Measurements from ENCODE around the gene ZFP57. TPM values are rescaled to one million over a fixed set of nuclear protein-coding genes. Genes with fewer than 3 reads are reported as not detected.

The ZFP57 gene
- total and polyA plus RNA-seq, 4 donors, result 0.01 to 2.4 (median 1.1) TPM

DNA sequence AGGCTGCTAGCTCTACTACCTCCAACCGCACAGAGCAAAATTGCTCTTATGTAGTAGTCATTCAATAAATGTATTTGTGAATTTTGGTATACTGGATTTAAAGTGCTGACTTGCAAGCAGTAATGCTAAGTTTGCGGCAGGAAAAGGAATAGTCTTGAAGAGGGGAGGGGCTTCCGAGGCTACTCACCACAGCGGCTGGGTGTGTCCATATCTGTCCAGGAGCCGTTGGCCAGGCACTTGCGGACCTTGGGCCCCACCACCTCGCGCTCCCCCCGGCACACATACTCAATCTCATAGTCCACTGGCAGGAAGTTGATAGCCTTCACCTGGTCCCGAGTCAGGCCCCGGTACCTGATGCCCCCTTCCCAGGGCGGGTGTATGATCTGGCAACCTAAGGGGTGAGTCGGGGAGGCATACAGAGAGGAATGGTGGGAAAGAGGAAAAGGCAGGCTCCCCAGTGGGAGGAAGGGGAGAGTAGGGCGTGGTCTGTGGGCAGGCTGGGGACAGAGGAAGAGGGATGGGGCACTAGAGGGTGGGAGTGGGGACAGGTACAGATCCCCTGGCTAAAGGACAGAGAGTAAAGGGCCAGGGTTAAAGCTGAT lies 49.6 kb downstream of the ZFP57 start:
- ATAC-seq (ENCODE audit: insufficient read depth, low FRiP score), result no peak
- Histone ChIP-seq H3K27me3 (ENCODE audit: control insufficient read depth in 3 of 3, insufficient read depth in 3 of 3, low read length in 2 of 3) (no peaks in the 10 kb centered on the region), H3K4me1 (ENCODE audit: control insufficient read depth in 5 of 5, insufficient read depth in 5 of 5, low read length in 5 of 5) (peaks cover 0 to 24% (median 15%) of the 10 kb centered on the region in 5 donors), H3K4me3 (no peak overlapping the region), H3K9me3 (ENCODE audit: control insufficient read depth in 4 of 4, insufficient read depth in 3 of 4, low read length in 3 of 4) (no peaks in the 10 kb centered on the region), H3K36me3 (ENCODE audit: control insufficient read depth in 4 of 4, insufficient read depth in 4 of 4, low read length in 4 of 4) (no peaks in the 10 kb centered on the region), H3K27ac (ENCODE audit: low read depth in 1 of 2, low read length in 1 of 2) (no peak overlapping the region), H3K9ac (ENCODE audit: insufficient read depth in 1 of 2, low read length in 2 of 2) (no peak overlapping the region)
- DNase-seq, result no peak
- WGBS, 2 donors, result 74 to 76% methylated on average over 14 of the region's 14 CpGs
- TF ChIP-seq, protein P1, sequence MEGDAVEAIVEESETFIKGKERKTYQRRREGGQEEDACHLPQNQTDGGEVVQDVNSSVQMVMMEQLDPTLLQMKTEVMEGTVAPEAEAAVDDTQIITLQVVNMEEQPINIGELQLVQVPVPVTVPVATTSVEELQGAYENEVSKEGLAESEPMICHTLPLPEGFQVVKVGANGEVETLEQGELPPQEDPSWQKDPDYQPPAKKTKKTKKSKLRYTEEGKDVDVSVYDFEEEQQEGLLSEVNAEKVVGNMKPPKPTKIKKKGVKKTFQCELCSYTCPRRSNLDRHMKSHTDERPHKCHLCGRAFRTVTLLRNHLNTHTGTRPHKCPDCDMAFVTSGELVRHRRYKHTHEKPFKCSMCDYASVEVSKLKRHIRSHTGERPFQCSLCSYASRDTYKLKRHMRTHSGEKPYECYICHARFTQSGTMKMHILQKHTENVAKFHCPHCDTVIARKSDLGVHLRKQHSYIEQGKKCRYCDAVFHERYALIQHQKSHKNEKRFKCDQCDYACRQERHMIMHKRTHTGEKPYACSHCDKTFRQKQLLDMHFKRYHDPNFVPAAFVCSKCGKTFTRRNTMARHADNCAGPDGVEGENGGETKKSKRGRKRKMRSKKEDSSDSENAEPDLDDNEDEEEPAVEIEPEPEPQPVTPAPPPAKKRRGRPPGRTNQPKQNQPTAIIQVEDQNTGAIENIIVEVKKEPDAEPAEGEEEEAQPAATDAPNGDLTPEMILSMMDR (IDR thresholded peaks at IDR 0.05; ENCODE audit: control extremely low read depth, extremely low read depth), result no peak

DNA sequence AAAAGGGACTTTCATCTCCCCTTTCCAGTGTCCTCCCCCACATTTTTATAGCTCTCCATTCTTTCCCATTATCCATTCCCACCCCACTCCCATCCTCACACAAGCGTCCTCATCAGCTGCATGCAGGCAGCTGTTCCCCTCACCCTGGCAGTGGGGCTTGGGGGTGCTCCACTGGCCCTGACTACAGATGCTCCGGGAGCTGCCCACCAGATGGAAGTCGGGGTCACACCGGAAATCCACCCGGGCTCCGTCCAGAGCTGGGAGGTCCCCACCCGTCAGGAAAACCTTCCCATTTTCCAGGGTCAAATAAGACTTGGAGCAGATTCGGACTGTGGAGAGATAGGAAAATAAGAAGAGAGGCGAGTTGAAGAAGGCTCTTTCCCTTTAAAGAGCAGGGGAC lies 50.6 kb downstream of the ZFP57 start:
- no peak for DNase-seq
- ATAC-seq (ENCODE audit: insufficient read depth, low FRiP score), result no peak
- 89 to 90% methylated on average over 9 of the region's 9 CpGs for WGBS, 2 donors

DNA sequence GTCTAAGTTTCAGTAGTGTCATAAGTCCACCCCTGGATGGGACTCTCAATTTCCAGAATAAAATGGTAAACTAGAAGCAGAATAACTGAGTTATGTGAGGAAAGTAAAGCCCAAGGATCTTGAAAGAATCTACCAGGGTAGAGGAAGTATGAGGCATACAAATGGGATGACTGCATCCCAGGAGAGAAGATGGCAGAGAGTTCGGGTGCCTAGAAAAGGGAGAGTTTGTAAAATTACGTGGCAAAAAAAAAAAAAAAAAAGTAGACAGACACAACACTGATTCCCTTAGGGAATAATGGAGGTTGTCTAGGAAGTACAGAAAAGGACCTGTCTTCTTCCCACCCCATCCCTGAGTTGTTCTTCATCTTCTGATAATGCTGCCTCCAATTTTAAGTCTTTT lies 51.4 kb downstream of the ZFP57 start:
- ATAC-seq (ENCODE audit: insufficient read depth, low FRiP score) (no peak), DNase-seq (no peak)
- Histone ChIP-seq H3K27me3 (ENCODE audit: control insufficient read depth in 3 of 3, insufficient read depth in 3 of 3, low read length in 2 of 3) (no peaks in the 10 kb centered on the region), H3K27ac (ENCODE audit: low read depth in 1 of 2, low read length in 1 of 2) (no peak overlapping the region), H3K9ac (ENCODE audit: insufficient read depth in 1 of 2, low read length in 2 of 2) (no peak overlapping the region), H3K4me3 (no peak overlapping the region), H3K9me3 (ENCODE audit: control insufficient read depth in 4 of 4, insufficient read depth in 3 of 4, low read length in 3 of 4) (no peaks in the 10 kb centered on the region), H3K4me1 (ENCODE audit: control insufficient read depth in 5 of 5, insufficient read depth in 5 of 5, low read length in 5 of 5) (peaks cover 0 to 24% (median 15%) of the 10 kb centered on the region in 5 donors), H3K36me3 (ENCODE audit: control insufficient read depth in 4 of 4, insufficient read depth in 4 of 4, low read length in 4 of 4) (no peaks in the 10 kb centered on the region)
- TF ChIP-seq, protein P1 (IDR thresholded peaks at IDR 0.05; ENCODE audit: control extremely low read depth, extremely low read depth), result no peak
- 87 to 89% methylated on average over 2 of the region's 2 CpGs for WGBS, 2 donors

More for the DNA sequence above, 50.6 kb downstream of the ZFP57 start:
- no peak overlapping the region for H3K4me3 ChIP-seq
- TF ChIP-seq, protein P1 (IDR thresholded peaks at IDR 0.05; ENCODE audit: control extremely low read depth, extremely low read depth), result no peak
- no peaks in the 10 kb centered on the region for H3K36me3 ChIP-seq (ENCODE audit: control insufficient read depth in 4 of 4, insufficient read depth in 4 of 4, low read length in 4 of 4)
- H3K9me3 ChIP-seq (ENCODE audit: control insufficient read depth in 4 of 4, insufficient read depth in 3 of 4, low read length in 3 of 4), result no peaks in the 10 kb centered on the region
- H3K27me3 ChIP-seq (ENCODE audit: control insufficient read depth in 3 of 3, insufficient read depth in 3 of 3, low read length in 2 of 3), result no peaks in the 10 kb centered on the region
- H3K4me1 ChIP-seq (ENCODE audit: control insufficient read depth in 5 of 5, insufficient read depth in 5 of 5, low read length in 5 of 5), result peaks cover 0 to 24% (median 15%) of the 10 kb centered on the region in 5 donors
- H3K27ac ChIP-seq (ENCODE audit: low read depth in 1 of 2, low read length in 1 of 2), result no peak overlapping the region
- H3K9ac ChIP-seq (ENCODE audit: insufficient read depth in 1 of 2, low read length in 2 of 2), result no peak overlapping the region

Measured in lung (tissue), 12 donors.